B cell (primary cell): ENCODE data around the gene ZNF691.

Experiments used
- EZH2 ChIP-seq: IDR thresholded peaks from 2 replicates; pipeline ENCODE4 v1.6.1; 2012; ENCODE audit warnings: borderline replicate concordance, low read depth, mild to moderate bottlenecking, moderate library complexity, low read length; ENCODE audit not compliant: insufficient read depth, poor library complexity, severe bottlenecking
- TF ChIP-seq, protein P1 (sequence below): fragments of 200-600 bp; IDR thresholded peaks from one replicate; pipeline ENCODE4 v1.8.0; 2022; ENCODE audit warnings: antibody characterized with exemption, mild to moderate bottlenecking

- TF ChIP-seq, protein P1, sequence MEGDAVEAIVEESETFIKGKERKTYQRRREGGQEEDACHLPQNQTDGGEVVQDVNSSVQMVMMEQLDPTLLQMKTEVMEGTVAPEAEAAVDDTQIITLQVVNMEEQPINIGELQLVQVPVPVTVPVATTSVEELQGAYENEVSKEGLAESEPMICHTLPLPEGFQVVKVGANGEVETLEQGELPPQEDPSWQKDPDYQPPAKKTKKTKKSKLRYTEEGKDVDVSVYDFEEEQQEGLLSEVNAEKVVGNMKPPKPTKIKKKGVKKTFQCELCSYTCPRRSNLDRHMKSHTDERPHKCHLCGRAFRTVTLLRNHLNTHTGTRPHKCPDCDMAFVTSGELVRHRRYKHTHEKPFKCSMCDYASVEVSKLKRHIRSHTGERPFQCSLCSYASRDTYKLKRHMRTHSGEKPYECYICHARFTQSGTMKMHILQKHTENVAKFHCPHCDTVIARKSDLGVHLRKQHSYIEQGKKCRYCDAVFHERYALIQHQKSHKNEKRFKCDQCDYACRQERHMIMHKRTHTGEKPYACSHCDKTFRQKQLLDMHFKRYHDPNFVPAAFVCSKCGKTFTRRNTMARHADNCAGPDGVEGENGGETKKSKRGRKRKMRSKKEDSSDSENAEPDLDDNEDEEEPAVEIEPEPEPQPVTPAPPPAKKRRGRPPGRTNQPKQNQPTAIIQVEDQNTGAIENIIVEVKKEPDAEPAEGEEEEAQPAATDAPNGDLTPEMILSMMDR, result no peak
- TF ChIP-seq EZH2, result no peak
These were observed 27.3 kb downstream of the ZNF691 start for GRCh38 chr1:42873670-42874069.
